ENCODE measurements around the gene BORCS5.

BORCS5 gene

GRCh38 chr12:12436831-12437345 lies 80.0 kb downstream of the BORCS5 start:
- DNase-seq, result no peak

GRCh38 chr12:12439636-12440035 lies 82.8 kb downstream of the BORCS5 start:
- DNase-seq, result no peak

GRCh38 chr12:12440784-12441428 lies 84.0 kb downstream of the BORCS5 start:
- no peak for DNase-seq

- no peak for DNase-seq
Observed at GRCh38 chr12:12441429-12441807, 84.5 kb downstream of the BORCS5 start.

- DNase-seq, result no peak
Observed at GRCh38 chr12:12441843-12442461, 85.1 kb downstream of the BORCS5 start.

- peak; percentile 23 for DNase-seq
Observed at GRCh38 chr12:12442548-12443071, 85.7 kb downstream of the BORCS5 start.

- DNase-seq, result no peak
Observed at GRCh38 chr12:12443431-12443878, 86.6 kb downstream of the BORCS5 start.

- DNase-seq, result no peak
Observed at GRCh38 chr12:12445165-12445881, 88.4 kb downstream of the BORCS5 start.

- DNase-seq, result no peak
Observed at GRCh38 chr12:12445882-12446181, 89.0 kb downstream of the BORCS5 start.

- DNase-seq, result no peak
Observed at GRCh38 chr12:12446786-12447185, 89.9 kb downstream of the BORCS5 start.

GRCh38 chr12:12447236-12447635 lies 90.4 kb downstream of the BORCS5 start:
- DNase-seq, result no peak

GRCh38 chr12:12447837-12448236 lies 91.0 kb downstream of the BORCS5 start:
- DNase-seq, result no peak

- DNase-seq, result no peak
Observed at GRCh38 chr12:12449533-12450025, 92.7 kb downstream of the BORCS5 start.

- DNase-seq, result no peak
Observed at GRCh38 chr12:12450043-12450471, 93.2 kb downstream of the BORCS5 start.

GRCh38 chr12:12451098-12451497 lies 94.2 kb downstream of the BORCS5 start:
- no peak for DNase-seq

GRCh38 chr12:12452326-12452902 lies 95.5 kb downstream of the BORCS5 start:
- DNase-seq, result no peak

- no peak for DNase-seq
Observed at GRCh38 chr12:12453635-12454034, 96.8 kb downstream of the BORCS5 start.

- DNase-seq, result no peak
Observed at GRCh38 chr12:12454315-12454714, 97.4 kb downstream of the BORCS5 start.

GRCh38 chr12:12456637-12457036 lies 99.8 kb downstream of the BORCS5 start:
- peak; percentile 70 for DNase-seq

- DNase-seq, result no peak
Observed at GRCh38 chr12:12460935-12461922, 104.4 kb downstream of the BORCS5 start.

GRCh38 chr12:12461923-12462315 lies 105.0 kb downstream of the BORCS5 start:
- no peak for DNase-seq

GRCh38 chr12:12465522-12465921 lies 108.6 kb downstream of the BORCS5 start:
- no peak for DNase-seq
